ENCODE results near the gene GAPDHS. TPM values are rescaled to one million over a fixed set of nuclear protein-coding genes. Genes with fewer than 3 reads are reported as not detected.

GAPDHS gene
- total RNA-seq, result not detected in 2 replicates

GRCh38 chr19:35533201-35533821 is at the start of gene GAPDHS:
GAPDHS (plus strand) TSS chr19:35533456; CDS start chr19:35533528, 72 bp downstream.
- DNase-seq (ENCODE audit: low read depth), result no peak

- no peak for DNase-seq (ENCODE audit: low read depth)
Measured at GRCh38 chr19:35484252-35485036, 48.8 kb upstream of the GAPDHS start.

- DNase-seq (ENCODE audit: low read depth), result no peak
Measured at GRCh38 chr19:35486268-35486708, 47.0 kb upstream of the GAPDHS start.

GRCh38 chr19:35487656-35488182 is 45.5 kb upstream of the GAPDHS start:
- DNase-seq (ENCODE audit: low read depth), result no peak

- no peak for DNase-seq (ENCODE audit: low read depth)
Measured at GRCh38 chr19:35488677-35489076, 44.6 kb upstream of the GAPDHS start.

DNA sequence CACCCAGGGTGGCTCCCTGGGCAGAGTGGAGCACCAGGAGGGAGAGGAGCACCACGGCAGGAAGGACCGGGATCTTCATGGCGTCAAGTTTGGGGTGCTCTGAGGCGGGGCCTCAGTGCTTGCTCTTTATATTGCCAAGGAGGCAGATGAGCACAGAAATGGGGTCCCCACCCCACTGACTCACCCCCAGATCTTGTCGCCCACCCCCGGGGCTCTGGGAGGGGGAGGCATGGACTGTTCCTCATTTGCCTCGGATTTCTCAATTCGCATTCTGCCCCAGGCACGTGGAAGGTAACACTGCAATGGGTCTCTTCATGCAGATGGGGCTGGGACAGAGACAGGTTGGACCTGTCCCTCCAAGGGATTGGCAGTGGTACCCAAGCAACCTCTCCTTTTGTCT is 42.9 kb upstream of the GAPDHS start, which contains the start of gene KRTDAP:
Gene KRTDAP (minus strand): TSS at position 101 of the 400 bp plus-strand sequence. CDS start 22 bp downstream, at position 79.
- DNase-seq (ENCODE audit: low read depth), result no peak

DNA sequence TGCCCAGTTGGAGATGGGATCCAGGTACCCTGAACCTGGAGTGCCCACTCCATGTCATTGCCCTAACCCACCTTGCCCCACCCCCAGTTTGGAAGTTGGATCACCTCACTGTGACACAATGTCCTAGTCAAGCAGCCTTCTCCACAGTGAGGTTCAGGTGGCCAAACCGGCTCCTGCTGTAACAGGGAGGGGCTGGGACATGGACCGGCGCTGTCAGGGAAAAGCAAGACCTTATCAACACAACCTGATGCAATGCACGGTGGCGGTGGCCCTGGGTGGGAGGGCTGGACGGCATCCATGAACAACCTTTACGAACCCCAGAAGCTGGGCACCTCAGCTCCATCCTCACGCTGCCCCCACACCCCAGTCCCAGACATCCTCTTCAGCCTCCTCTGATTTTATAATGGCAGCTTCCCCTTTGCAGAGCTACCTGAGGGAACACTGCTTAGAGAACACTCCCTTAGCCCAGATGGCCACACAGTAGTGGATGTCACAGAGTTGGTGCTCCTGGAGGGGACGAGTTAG is 41.4 kb upstream of the GAPDHS start:
- no peak for DNase-seq (ENCODE audit: low read depth)

DNA sequence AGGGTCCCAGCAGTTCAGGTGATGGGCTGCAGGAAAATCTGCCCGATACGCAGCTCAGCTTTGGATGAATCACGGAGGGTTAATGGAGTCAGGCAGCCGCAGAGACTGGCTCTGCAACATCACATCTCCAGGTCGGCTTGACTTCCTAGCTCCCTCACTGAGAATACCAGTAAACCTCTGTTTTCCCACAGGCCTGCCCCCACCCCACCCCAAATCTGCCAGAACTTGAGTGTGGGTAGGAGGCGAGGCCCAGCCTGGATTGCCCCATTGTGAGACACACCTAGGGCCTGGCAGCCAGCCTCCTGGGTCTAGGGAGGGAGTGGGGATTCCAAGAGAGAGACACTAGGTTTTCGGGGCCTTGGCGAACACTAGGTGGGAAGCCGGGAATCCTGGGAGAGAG is 39.3 kb upstream of the GAPDHS start:
- DNase-seq (ENCODE audit: low read depth), result no peak

GRCh38 chr19:35495107-35496064 is 37.9 kb upstream of the GAPDHS start:
- DNase-seq (ENCODE audit: low read depth), result peak; percentile 36

DNA sequence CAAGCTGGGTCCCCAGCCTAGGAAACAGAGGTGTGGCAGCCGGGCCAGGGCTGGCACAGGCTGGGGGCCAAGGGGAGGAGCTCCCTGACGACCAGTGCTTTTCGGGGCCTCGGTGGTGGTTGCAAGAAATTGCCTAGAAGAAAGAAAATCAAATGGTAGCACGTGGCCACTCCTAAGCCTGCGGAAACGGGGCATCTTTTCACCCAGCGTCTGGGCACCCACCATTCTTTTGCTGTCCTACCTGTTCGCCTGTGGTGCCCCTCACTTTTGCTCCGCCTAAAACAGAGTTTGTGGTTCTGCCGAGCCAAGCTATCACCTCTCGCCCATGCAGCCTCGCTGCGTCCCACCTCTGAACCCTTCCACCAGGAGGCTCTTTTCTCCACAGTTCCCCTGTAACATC is 35.9 kb upstream of the GAPDHS start:
- no peak for DNase-seq (ENCODE audit: low read depth)

GRCh38 chr19:35498220-35498619 is 35.0 kb upstream of the GAPDHS start:
- no peak for DNase-seq (ENCODE audit: low read depth)

GRCh38 chr19:35498984-35499527 is 34.2 kb upstream of the GAPDHS start:
- no peak for DNase-seq (ENCODE audit: low read depth)

DNA sequence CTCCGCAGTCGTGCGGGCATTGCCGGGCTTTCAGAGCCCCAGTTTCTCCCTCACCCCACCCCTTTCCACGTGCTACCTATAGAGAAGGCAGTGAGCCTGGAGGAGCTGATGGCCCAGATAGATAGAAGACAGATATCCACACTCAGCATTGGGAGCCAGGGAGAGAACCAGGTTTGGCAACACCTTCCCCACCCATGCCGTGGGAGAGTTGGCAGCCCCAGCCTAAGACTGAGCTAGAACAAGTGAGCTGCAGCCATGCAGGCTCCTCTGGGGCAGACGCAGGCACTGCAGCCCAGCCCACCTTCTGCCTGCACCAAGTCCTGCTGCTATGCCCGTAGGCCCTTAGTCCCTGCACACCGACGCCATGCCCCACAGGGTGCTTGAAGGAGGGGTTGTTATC is 32.6 kb upstream of the GAPDHS start:
- DNase-seq (ENCODE audit: low read depth), result no peak

DNA sequence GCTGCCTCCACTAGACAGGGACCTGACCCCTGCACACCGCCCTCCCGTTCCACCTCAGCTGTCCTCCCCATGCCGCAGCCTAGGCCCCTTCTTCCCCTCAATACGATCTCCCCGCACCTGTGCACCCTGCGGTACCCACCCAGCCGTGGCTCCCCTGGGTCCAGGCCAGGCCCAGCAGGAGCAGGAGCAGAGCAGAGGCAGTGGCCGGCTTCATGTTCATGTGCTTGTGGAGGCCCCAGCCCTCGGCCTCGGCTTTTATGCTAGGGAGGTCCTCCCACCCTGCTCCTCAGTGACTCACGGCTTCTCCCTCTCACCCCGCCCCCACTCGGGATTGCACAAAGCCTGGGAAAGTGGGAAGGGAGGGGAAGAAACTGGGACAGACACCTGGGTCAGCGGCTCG is 31.6 kb upstream of the GAPDHS start:
- no peak for DNase-seq (ENCODE audit: low read depth)

- no peak for DNase-seq (ENCODE audit: low read depth)
Measured at GRCh38 chr19:35502751-35503150, 30.5 kb upstream of the GAPDHS start.

DNA sequence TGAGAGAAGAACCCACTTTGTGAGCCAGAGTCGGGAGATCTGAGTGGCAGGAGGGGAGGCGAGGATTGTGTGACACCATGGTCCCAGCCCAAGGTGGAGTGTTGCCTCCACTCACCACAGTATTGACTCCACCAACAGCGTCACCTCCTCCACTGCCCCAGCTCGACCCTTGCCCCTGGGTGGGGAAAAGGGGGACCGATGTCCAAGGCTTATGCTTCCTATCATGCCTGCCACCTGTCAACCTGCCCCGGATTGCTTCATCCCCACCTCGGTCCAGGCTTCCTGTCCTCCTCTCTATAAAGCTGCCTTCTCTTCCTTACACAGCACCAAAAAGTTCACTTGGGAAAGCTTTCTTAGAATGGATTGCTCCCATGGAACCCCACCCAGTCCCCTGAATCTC is 27.2 kb upstream of the GAPDHS start:
- DNase-seq (ENCODE audit: low read depth), result no peak

GRCh38 chr19:35507561-35507960 is 25.7 kb upstream of the GAPDHS start:
- DNase-seq (ENCODE audit: low read depth), result no peak

GRCh38 chr19:35508129-35508528 is 25.1 kb upstream of the GAPDHS start:
- no peak for DNase-seq (ENCODE audit: low read depth)

DNA sequence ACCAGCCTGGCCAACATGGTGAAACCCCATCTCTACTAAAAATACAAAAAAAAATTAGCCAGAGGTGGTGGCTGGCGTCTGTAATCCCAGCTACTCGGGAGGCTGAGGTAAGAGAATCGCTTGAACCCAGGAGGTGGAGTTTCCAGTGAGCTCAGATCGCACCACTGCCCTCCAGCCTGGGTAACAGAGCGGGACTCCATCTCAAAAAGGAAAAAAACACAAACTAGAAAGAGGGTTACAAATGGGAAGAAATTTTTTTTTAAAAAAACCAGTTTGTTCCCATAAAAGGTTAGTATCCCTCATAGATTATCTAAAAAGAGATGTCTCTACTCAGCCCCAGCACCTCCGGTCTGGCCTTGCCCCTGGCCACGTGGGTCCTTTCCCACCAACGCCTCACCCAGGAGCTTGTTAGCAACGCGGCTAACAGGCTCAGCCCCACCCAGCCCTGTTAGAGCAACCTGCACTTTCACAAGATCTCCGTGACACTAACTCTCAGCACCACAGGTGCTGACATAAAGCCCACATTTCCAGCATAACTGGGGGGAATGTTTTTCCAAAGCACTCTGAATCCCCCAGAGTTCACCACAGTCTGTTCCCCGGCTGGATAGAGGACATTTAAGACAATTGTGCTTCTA is 24.1 kb upstream of the GAPDHS start:
- peak; percentile 61 for DNase-seq (ENCODE audit: low read depth)

- DNase-seq (ENCODE audit: low read depth), result peak; percentile 51
Measured at GRCh38 chr19:35509861-35510625, 23.2 kb upstream of the GAPDHS start.
